Heart right ventricle (tissue), 16 donors: ENCODE measurements around the gene ADAM12. TPM values are rescaled to one million over a fixed set of nuclear protein-coding genes. Genes with fewer than 3 reads are reported as not detected.

Source experiments
- ATAC-seq, 8 donors: fragments of 200-7000 bp; cut with Tn5 transposase; one replicate each; pipeline ENCODE4 v1.9.1; 2020; ENCODE audit warnings: mild to moderate bottlenecking in 8 of 8, moderate library complexity in 8 of 8, moderate number of reproducible peaks in 1 of 8
- DNase-seq, 2 donors: peaks; one replicate each; pipeline ENCODE4 v3.0.0-alpha.2; 2020
- H3K27ac ChIP-seq, 10 donors: fragments of 200-600 bp; sonication (generic) in 2 of 10; one replicate each; pipeline versions ENCODE4 v1.5.0 to v1.8.0; 2020 to 2022; ENCODE audit warnings: mild to moderate bottlenecking in 3 of 10
- H3K27me3 ChIP-seq, 7 donors: fragments of 200-600 bp; one replicate each; pipeline ENCODE4 v1.8.0; 2021 to 2022; ENCODE audit warnings: mild to moderate bottlenecking in 2 of 7
- H3K36me3 ChIP-seq, 9 donors: fragments of 200-600 bp; sonication (generic) in 1 of 9; one replicate each; pipeline versions ENCODE4 v1.5.0 to v1.8.0; 2020 to 2022; ENCODE audit warnings: mild to moderate bottlenecking in 2 of 9
- H3K4me1 ChIP-seq, 9 donors: fragments of 200-600 bp; sonication (generic) in 1 of 9; one replicate each; pipeline versions ENCODE4 v1.5.0 to v1.8.0; 2020 to 2022; ENCODE audit warnings: mild to moderate bottlenecking in 4 of 9
- H3K4me3 ChIP-seq, 10 donors: fragments of 200-600 bp; sonication (generic) in 2 of 10; one replicate each; pipeline versions ENCODE4 v1.5.0 to v1.8.0; 2020 to 2022; ENCODE audit warnings: mild to moderate bottlenecking in 7 of 10, moderate library complexity in 2 of 10
- H3K9me3 ChIP-seq, 11 donors: fragments of 200-600 bp in 10 of 11; sonication (generic) in 2 of 11; one replicate each; pipeline versions ENCODE4 v1.5.0 to v1.8.0; 2013 to 2022; ENCODE audit warnings: mild to moderate bottlenecking in 2 of 11, control low read depth in 1 of 11, moderate library complexity in 1 of 11
- CTCF ChIP-seq, 9 donors: fragments of 200-600 bp; sonication (generic) in 2 of 9; IDR thresholded peaks; one replicate each; pipeline versions ENCODE4 v1.5.0 to v1.8.0; 2021 to 2022; ENCODE audit warnings: antibody characterized with exemption in 9 of 9, mild to moderate bottlenecking in 5 of 9, moderate library complexity in 1 of 9
- WGBS, 2 donors: extraction: QIAGEN DNeasy Blood & Tissue Kit; methylation state at CpG; one replicate each; pipeline ENCODE4 v1.1.7; 2013; ENCODE audit warnings: inconsistent platforms in 1 of 2; 5-methylcytosine and 5-hydroxymethylcytosine counted together
- intact Hi-C, 10 donors: fragments of 100-400 bp; cut with DNase I; formaldehyde crosslinking; loops; one replicate each; pipeline versions ENCODE4 v1.11.1 to v1.14.2; 2022
- polyA plus RNA-seq, 2 donors: library from polyadenylated mRNA; stranded (reverse); fragments of 200-250 nt; gene quantifications; one replicate each; pipeline ENCODE4 v1.2.3, GENCODE V29; 2013
- total RNA-seq, 10 donors: library from RNA; stranded (reverse); fragmentation: NEBNext Ultra II Directional in 3 of 10; extraction: Animal tissue kit (Norgen Biotek cat#: 25700) in 3 of 10; gene quantifications; one replicate each; pipeline versions ENCODE4 v1.2.1 to v1.2.4, GENCODE V29; 2021 to 2023
- donor health status: Arrhythmogenic right ventricular cardiomyopathy.
- donor health status: ischemic (EF 13 %, LVEDD 7.1; RV severe dilation, severe dysfunction).
- donor health status: healthy with polysubstance abuse.
- donor health status: DM: no; HTN: yes; CAD: no.
- donor health status: DM: no; HTN: no; CAD: no.
- donor health status: ischemic (EF 25% LVEDD 6.9; RV normal size, moderate dysfunction).
- donor health status: ischemic (EF 25% LVEDD 5.7; RV mildly dilated, moderate dysfunction).
- donor health status: healthy.
- donor health status: DM: yes; HTN: yes; CAD: no.
- donor health status: Ischemic cardiomyopathy.
- donor health status: ischemic (EF 35%, LVEDD 5.7; RV mildly dilated, moderate dysfunction).
- donor health status: nonischemic (EF 11% LVEDD 7.7; RV severe dilation, severe dysfunction).
- donor health status: DM: yes; HTN: yes; CAD: no.
- donor health status: PGD.
- donor health status: ischemic (EF 29% LVEDD 5.4; RV normal size, mild dysfunction).
- donor health status: nonischemic (EF 23%, LVEDD 6.1; RV moderate dilation, normal function).

Gene ADAM12
- total and polyA plus RNA-seq, 12 donors: 0.07 to 6.9 (median 0.47) TPM

- Histone ChIP-seq H3K36me3 (no peaks in the 10 kb centered on the region), H3K27me3 (peaks cover 0 to 3% (median 0%) of the 10 kb centered on the region in 7 donors), H3K9me3 (no peaks in the 10 kb centered on the region), H3K27ac (peak overlapping the region in 5 of 10 donors; percentile 10 to 78 (median 60)), H3K4me3 (peak overlapping the region in 1 of 10 donors; percentile 12), H3K4me1 (peaks cover 0 to 11% (median 0%) of the 10 kb centered on the region in 9 donors)
- no peak for DNase-seq
- 55 to 56% methylated on average over 5 of the region's 5 CpGs for WGBS, 2 donors
- peak in 5 of 8 donors; percentile 37 to 65 (median 50) for ATAC-seq
- no peak for TF ChIP-seq CTCF (IDR thresholded peaks at IDR 0.05)
- intact Hi-C loops: no loop called here
Observed at GRCh38 chr10:126171555-126171954, 216.7 kb downstream of the ADAM12 start.

GRCh38 chr10:126170776-126171175, 217.5 kb downstream of the ADAM12 start:
- H3K27ac ChIP-seq: peak overlapping the region in 2 of 10 donors; percentile 62 to 76
- 75 to 76% methylated on average over 2 of the region's 2 CpGs for WGBS, 2 donors
- ATAC-seq (peak in 1 of 8 donors; percentile 11), DNase-seq (no peak)
- no peak overlapping the region for H3K4me3 ChIP-seq
- intact Hi-C loops: no loop called here
- peaks cover 0 to 6% (median 0%) of the 10 kb centered on the region in 7 donors for H3K27me3 ChIP-seq
- H3K9me3 ChIP-seq: no peaks in the 10 kb centered on the region
- no peaks in the 10 kb centered on the region for H3K36me3 ChIP-seq
- TF ChIP-seq CTCF (IDR thresholded peaks at IDR 0.05): no peak
- peaks cover 0 to 11% (median 0%) of the 10 kb centered on the region in 9 donors for H3K4me1 ChIP-seq

GRCh38 chr10:126170371-126170770, 217.9 kb downstream of the ADAM12 start:
- Histone ChIP-seq H3K27ac (peak overlapping the region in 1 of 10 donors; percentile 76), H3K4me3 (no peak overlapping the region), H3K4me1 (peaks cover 0 to 11% (median 0%) of the 10 kb centered on the region in 9 donors), H3K9me3 (no peaks in the 10 kb centered on the region), H3K27me3 (peaks cover 0 to 6% (median 0%) of the 10 kb centered on the region in 7 donors), H3K36me3 (no peaks in the 10 kb centered on the region)
- ATAC-seq: no peak
- WGBS, 2 donors: 78 to 86% methylated on average over 4 of the region's 4 CpGs
- intact Hi-C loops: no loop called here
- no peak for TF ChIP-seq CTCF (IDR thresholded peaks at IDR 0.05)
- no peak for DNase-seq

GRCh38 chr10:126169899-126170298, 218.4 kb downstream of the ADAM12 start:
- intact Hi-C loops: no loop called here
- Histone ChIP-seq H3K27ac (no peak overlapping the region), H3K4me1 (peaks cover 0 to 11% (median 0%) of the 10 kb centered on the region in 9 donors), H3K36me3 (no peaks in the 10 kb centered on the region), H3K9me3 (no peaks in the 10 kb centered on the region), H3K4me3 (no peak overlapping the region), H3K27me3 (peaks cover 0 to 6% (median 0%) of the 10 kb centered on the region in 7 donors)
- TF ChIP-seq CTCF (IDR thresholded peaks at IDR 0.05): no peak
- ATAC-seq (no peak), DNase-seq (no peak)
- 62 to 71% methylated on average over 7 of the region's 7 CpGs for WGBS, 2 donors
